Measurements from ENCODE around the gene C1GALT1. TPM values are rescaled to one million over a fixed set of nuclear protein-coding genes. Genes with fewer than 3 reads are reported as not detected.
"Not testable (repeated sequence)": the region's sequence is repeated elsewhere in the genome, so short reads cannot be mapped to it uniquely, and the experiment has no call there.

Gene C1GALT1
- total RNA-seq, 1 donor from 2014 or later: 31.1 TPM

GRCh38 chr7:7237978-7238267, 55.6 kb downstream of the C1GALT1 start:
- FAIRE-seq: no peak
- no peaks in the 10 kb centered on the region for H3K36me3 ChIP-seq (ENCODE audit: control insufficient read depth, insufficient read depth, low read length)
- TF ChIP-seq, protein P1, sequence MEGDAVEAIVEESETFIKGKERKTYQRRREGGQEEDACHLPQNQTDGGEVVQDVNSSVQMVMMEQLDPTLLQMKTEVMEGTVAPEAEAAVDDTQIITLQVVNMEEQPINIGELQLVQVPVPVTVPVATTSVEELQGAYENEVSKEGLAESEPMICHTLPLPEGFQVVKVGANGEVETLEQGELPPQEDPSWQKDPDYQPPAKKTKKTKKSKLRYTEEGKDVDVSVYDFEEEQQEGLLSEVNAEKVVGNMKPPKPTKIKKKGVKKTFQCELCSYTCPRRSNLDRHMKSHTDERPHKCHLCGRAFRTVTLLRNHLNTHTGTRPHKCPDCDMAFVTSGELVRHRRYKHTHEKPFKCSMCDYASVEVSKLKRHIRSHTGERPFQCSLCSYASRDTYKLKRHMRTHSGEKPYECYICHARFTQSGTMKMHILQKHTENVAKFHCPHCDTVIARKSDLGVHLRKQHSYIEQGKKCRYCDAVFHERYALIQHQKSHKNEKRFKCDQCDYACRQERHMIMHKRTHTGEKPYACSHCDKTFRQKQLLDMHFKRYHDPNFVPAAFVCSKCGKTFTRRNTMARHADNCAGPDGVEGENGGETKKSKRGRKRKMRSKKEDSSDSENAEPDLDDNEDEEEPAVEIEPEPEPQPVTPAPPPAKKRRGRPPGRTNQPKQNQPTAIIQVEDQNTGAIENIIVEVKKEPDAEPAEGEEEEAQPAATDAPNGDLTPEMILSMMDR (IDR thresholded peaks at IDR 0.05; ENCODE audit: insufficient read depth, low read length, severe bottlenecking): no peak

DNA sequence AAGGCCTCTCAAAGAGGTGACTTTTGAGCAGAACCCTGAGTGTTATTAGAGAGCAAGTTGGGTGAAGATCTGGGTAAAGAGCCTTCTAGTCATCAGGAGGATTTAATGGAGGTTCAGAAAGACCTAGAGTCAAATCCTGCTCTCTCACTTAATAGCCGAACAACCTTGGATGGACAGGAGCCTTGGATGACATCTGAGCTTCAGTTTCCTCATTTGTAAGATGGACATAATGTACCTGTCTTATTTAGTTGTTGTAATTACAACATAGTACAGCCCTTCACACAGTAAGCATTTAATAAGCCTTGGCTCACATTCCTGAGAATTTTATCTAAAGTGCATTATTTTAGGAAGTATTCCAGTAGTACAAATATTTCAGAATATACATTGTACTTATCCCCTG, 57.0 kb downstream of the C1GALT1 start:
- no peak overlapping the region for H3K4me3 ChIP-seq (ENCODE audit: low read depth, low read length)
- TF ChIP-seq, protein P1 (IDR thresholded peaks at IDR 0.05; ENCODE audit: insufficient read depth, low read length, severe bottlenecking): no peak
- no peaks in the 10 kb centered on the region for H3K36me3 ChIP-seq (ENCODE audit: control insufficient read depth, insufficient read depth, low read length)
- H3K27me3 ChIP-seq (ENCODE audit: control insufficient read depth, insufficient read depth, low read length): no peaks in the 10 kb centered on the region
- DNase-seq (ENCODE audit: low read depth) (no peak), FAIRE-seq (no peak)

More at GRCh38 chr7:7237978-7238267, 55.6 kb downstream of the C1GALT1 start:
- no peak for DNase-seq (ENCODE audit: low read depth)
- no peak overlapping the region for H3K4me3 ChIP-seq (ENCODE audit: low read depth, low read length)
- H3K27me3 ChIP-seq (ENCODE audit: control insufficient read depth, insufficient read depth, low read length): no peaks in the 10 kb centered on the region

DNA sequence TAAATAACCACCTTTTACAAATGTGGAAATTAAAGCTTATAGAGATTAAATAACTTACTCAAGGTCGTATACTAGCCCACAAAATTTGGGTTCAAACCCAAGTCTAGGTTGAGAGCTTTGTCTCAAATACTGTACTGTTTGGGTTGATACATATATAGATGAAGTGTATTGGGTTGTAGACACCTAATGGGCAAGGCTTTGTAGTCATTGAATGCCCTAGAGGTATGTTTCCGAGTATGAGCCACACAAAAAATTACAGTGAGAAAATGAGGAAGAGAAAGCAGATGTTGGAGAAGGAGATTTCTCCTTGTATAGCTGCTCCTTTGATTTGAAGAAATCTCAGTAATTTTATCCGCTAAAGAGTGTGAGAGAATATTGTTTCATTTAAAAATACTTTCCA, 60.6 kb downstream of the C1GALT1 start:
- Histone ChIP-seq H3K36me3 (ENCODE audit: control insufficient read depth, insufficient read depth, low read length) (no peaks in the 10 kb centered on the region), H3K4me3 (ENCODE audit: low read depth, low read length) (no peak overlapping the region), H3K27me3 (ENCODE audit: control insufficient read depth, insufficient read depth, low read length) (no peaks in the 10 kb centered on the region)
- TF ChIP-seq, protein P1 (IDR thresholded peaks at IDR 0.05; ENCODE audit: insufficient read depth, low read length, severe bottlenecking): no peak
- no peak for FAIRE-seq
- no peak for DNase-seq (ENCODE audit: low read depth)

DNA sequence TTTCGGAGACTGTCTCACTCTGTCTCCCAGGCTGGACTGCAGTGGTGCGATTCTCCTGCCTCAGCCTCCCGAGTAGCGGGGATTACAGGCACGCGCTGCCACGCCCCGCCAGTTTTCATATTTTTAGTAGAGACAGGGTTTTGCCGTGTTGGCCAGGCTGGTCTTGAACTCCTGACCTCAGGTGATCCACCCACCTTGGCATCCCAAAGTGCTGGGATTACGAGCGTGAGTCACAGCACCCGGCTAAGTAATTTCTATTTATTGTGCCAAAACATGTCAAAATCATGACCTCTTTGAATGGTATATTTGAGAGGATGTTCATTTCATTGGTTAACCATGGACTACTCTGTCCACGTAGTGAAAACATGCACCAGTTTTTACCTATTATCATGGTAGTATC, 62.9 kb downstream of the C1GALT1 start:
- not testable (repeated sequence) for H3K36me3 ChIP-seq (ENCODE audit: control insufficient read depth, insufficient read depth, low read length); DNase-seq (ENCODE audit: low read depth); H3K27me3 ChIP-seq (ENCODE audit: control insufficient read depth, insufficient read depth, low read length); FAIRE-seq; H3K4me3 ChIP-seq (ENCODE audit: low read depth, low read length)

DNA sequence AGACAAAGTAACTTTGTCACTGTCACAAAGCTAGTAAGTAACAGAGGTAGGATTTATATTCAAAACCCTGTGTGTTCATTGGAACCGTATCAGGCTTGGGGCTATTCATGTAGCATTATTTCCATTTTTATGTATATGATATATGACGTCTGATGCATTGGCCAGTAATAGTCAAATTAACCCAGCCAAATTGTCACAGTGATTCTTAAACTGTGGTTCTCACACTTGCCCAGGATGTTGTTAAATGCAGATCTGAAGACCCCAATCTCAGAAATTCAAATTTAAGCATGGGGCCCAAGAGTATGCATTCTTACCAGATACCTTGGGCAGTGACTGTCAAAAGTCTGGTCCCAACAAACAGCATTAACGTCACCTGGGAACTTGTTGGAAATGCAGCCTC, 63.9 kb downstream of the C1GALT1 start:
- H3K36me3 ChIP-seq (ENCODE audit: control insufficient read depth, insufficient read depth, low read length): no peaks in the 10 kb centered on the region
- no peak for FAIRE-seq
- H3K4me3 ChIP-seq (ENCODE audit: low read depth, low read length): no peak overlapping the region
- TF ChIP-seq, protein P1 (IDR thresholded peaks at IDR 0.05; ENCODE audit: insufficient read depth, low read length, severe bottlenecking): no peak
- no peak for DNase-seq (ENCODE audit: low read depth)
- no peaks in the 10 kb centered on the region for H3K27me3 ChIP-seq (ENCODE audit: control insufficient read depth, insufficient read depth, low read length)

DNA sequence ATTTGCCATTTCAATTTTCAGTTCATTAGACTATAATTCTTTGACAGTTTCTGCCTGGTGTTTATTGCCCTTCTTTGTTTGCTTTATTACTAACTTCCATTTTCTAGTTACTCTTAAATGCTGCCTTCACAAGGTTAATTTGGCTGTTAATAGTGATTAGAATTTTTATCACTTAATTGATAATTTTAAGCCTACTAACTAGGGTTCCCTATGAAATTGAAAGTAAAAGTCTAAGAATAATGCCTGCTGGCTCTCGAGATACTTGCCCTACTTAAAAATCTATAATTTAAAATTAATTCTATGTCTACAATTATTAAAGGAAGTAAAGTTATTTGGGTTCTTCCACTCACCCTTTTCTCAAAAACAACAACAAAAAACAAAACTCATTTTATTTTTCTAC, 65.3 kb downstream of the C1GALT1 start:
- Histone ChIP-seq H3K36me3 (ENCODE audit: control insufficient read depth, insufficient read depth, low read length) (no peaks in the 10 kb centered on the region), H3K27me3 (ENCODE audit: control insufficient read depth, insufficient read depth, low read length) (no peaks in the 10 kb centered on the region), H3K4me3 (ENCODE audit: low read depth, low read length) (no peak overlapping the region)
- no peak for FAIRE-seq
- TF ChIP-seq, protein P1 (IDR thresholded peaks at IDR 0.05; ENCODE audit: insufficient read depth, low read length, severe bottlenecking): no peak
- no peak for DNase-seq (ENCODE audit: low read depth)
